ENCODE measurements around the gene PCDHGB3. TPM values are rescaled to one million over a fixed set of nuclear protein-coding genes. Genes with fewer than 3 reads are reported as not detected.

Gene PCDHGB3
- total and polyA plus RNA-seq, 9 of the 15 experiments (the other 6 are each of a cell fraction or from before 2014, with no cell fraction given): 0.05 to 0.19 (median 0.11) TPM; not detected in 2

GRCh38 chr5:141402553-141403243 is 32.7 kb downstream of the PCDHGB3 start, which contains the start of gene PCDHGA9:
TSS of gene PCDHGA9 (plus strand) at chr5:141402778. CDS start at chr5:141402953, 175 bp downstream.
- H3K4me2 ChIP-seq (ENCODE audit: insufficient read depth, low read length): no peak within 1 kb of the TSS
- 11% methylated on average over 22 of the region's 27 CpGs for WGBS (ENCODE audit: insufficient coverage, low coverage, missing lambda C conversion rate)
- peaks cover 2% of the 10 kb centered on the region; the same call in 1 of the 2 replicates for H3K9me3 ChIP-seq (replicated peaks; ENCODE audit: control insufficient read depth, insufficient read depth, low read depth, low read length)
- H3K9ac ChIP-seq (ENCODE audit: insufficient read depth in 1 of 2, low read depth in 2 of 2, low read length in 2 of 2): no peak within 1 kb of the TSS
- ChIA-PET CTCF (ENCODE audit: low intra/inter-chr PET ratio) (interaction anchor here (1.2 to 2.1 kb wide), 2 partner anchors 122 to 161 kb away, joined by 5 to 10 read pairs; no protein-coding TSS in a partner anchor), POLR2A (no interaction called here)
- H3K27ac ChIP-seq (ENCODE audit: extremely low read depth, low read depth, low read length): no peak within 1 kb of the TSS
- no peaks in the 10 kb centered on the region for H4K20me1 ChIP-seq (replicated peaks; ENCODE audit: control insufficient read depth, insufficient read depth, low read length)
- ATAC-seq (peak; percentile 78), FAIRE-seq (peak; percentile 68), DNase-seq (ENCODE audit: extremely low read depth in 1 of 4, low spot score in 3 of 4) (peak; percentile 34 to 60 (median 38))
- no peaks in the 10 kb centered on the region for H3K79me2 ChIP-seq (ENCODE audit: control insufficient read depth, insufficient read depth, low read length)
- H3K9me1 ChIP-seq (ENCODE audit: control insufficient read depth, insufficient read depth, low read length): no peaks in the 10 kb centered on the region
- H3K4me3 ChIP-seq: no peak within 1 kb of the TSS
- peaks cover 0 to 9% of the 10 kb centered on the region in 2 experiments; a peak in 3 of 5 replicates for H3K4me1 ChIP-seq (replicated peaks in 1 of 2; ENCODE audit: control insufficient read depth in 2 of 2, insufficient read depth in 2 of 2, low read length in 2 of 2)
- in situ Hi-C loops (cut with MboI): no loop called here
- no peaks in the 10 kb centered on the region for H3K36me3 ChIP-seq (ENCODE audit: control insufficient read depth, insufficient read depth, low read length)
- peaks cover 3 to 30% of the 10 kb centered on the region in 2 experiments; a peak in 3 of 5 replicates for H3K27me3 ChIP-seq (ENCODE audit: control insufficient read depth in 2 of 2, insufficient read depth in 2 of 2, low read length in 2 of 2)
- intact Hi-C loops (cut with micrococcal nuclease): no loop called here
- BruUV-seq (replicated peaks): no TSS peak
- no peak within 1 kb of the TSS for H2AFZ ChIP-seq (ENCODE audit: low read depth, low read length)
- TF ChIP-seq ZSCAN29 (IDR thresholded peaks at IDR 0.05) (peak; percentile 72), NCOA4 (IDR thresholded peaks at IDR 0.05; ENCODE audit: partially characterized antibody) (no peak), MTF1 (CRISPR knock-in tag; IDR thresholded peaks at IDR 0.05; ENCODE audit: borderline replicate concordance) (no peak), HEY1 (CRISPR knock-in tag; IDR thresholded peaks at IDR 0.05; ENCODE audit: borderline replicate concordance) (no peak), SMC3 (conservative IDR thresholded peaks at IDR 0.05; ENCODE audit: insufficient read depth, low read depth, low read length) (0 out of 2 replicates have a peak, but pooled peaks have one; percentile 13), CTCF (IDR thresholded peaks at IDR 0.05 in 2 of 3, conservative IDR thresholded peaks at IDR 0.05 in 1 of 3; ENCODE audit: insufficient read depth in 2 of 3, low read depth in 1 of 3, low read length in 3 of 3) (peak; percentile 56 to 61 (median 59)), CLOCK (CRISPR knock-in tag; IDR thresholded peaks at IDR 0.05; ENCODE audit: borderline replicate concordance) (no peak), BCL6 (CRISPR knock-in tag; IDR thresholded peaks at IDR 0.05) (no peak), PHB (CRISPR knock-in tag; IDR thresholded peaks at IDR 0.05) (no peak), NFE2 (IDR thresholded peaks at IDR 0.05; ENCODE audit: low read depth) (no peak), CBX1 (IDR thresholded peaks at IDR 0.05; ENCODE audit: low read depth) (no peak), CHD2 (IDR thresholded peaks at IDR 0.05; ENCODE audit: low read depth, low read length) (no peak), BCOR (IDR thresholded peaks at IDR 0.05) (no peak), ZNF263 (CRISPR knock-in tag; IDR thresholded peaks at IDR 0.05; ENCODE audit: borderline replicate concordance) (no peak), ZFP36 (IDR thresholded peaks at IDR 0.05; ENCODE audit: low read depth, low read length, partially characterized antibody) (no peak), RAD21 (CRISPR knock-in tag; conservative IDR thresholded peaks at IDR 0.05 in 1 of 2, IDR thresholded peaks at IDR 0.05 in 1 of 2) (peak in 1 of 2 experiments; percentile 41; a peak in 2 of 4 replicates), SUPT5H (IDR thresholded peaks at IDR 0.05) (no peak), ZNF23 (CRISPR knock-in tag; IDR thresholded peaks at IDR 0.05) (no peak), HDAC1 (IDR thresholded peaks at IDR 0.05) (no peak), TFAM (CRISPR knock-in tag; conservative IDR thresholded peaks at IDR 0.05) (no peak)

Data from K562 (cell line).